Neural cell (in vitro differentiated cells): Measurements from ENCODE around the gene PIGB. TPM values are rescaled to one million over a fixed set of nuclear protein-coding genes. Genes with fewer than 3 reads are reported as not detected.

Experiments
- H2AFZ ChIP-seq: fragments of 200-600, 300-800 bp; sonication (generic), shearing (Covaris generic); 2 replicates; pipeline ENCODE4 v1.6.0; 2014; ENCODE audit warnings: low read depth, mild to moderate bottlenecking, antibody characterized with exemption, low read length, moderate library complexity
- H3F3A ChIP-seq: fragments of 200-600 bp; shearing (Covaris generic); 2 replicates; pipeline ENCODE4 v1.6.1; 2016; ENCODE audit warnings: mild to moderate bottlenecking, moderate library complexity, mixed read lengths, antibody characterized with exemption, low read length; ENCODE audit not compliant: insufficient read depth, poor library complexity, severe bottlenecking
- H3K27ac ChIP-seq: fragments of 200-600, 300-800 bp; sonication (generic), shearing (Covaris generic); 2 replicates; pipeline ENCODE4 v1.5.1; 2014; ENCODE audit warnings: mild to moderate bottlenecking, low read length, moderate library complexity
- H3K27me3 ChIP-seq: fragments of 300-800, 200-600 bp; sonication (generic), shearing (Covaris generic); 2 replicates; pipeline ENCODE4 v1.6.0; 2014; ENCODE audit warnings: mild to moderate bottlenecking, low read depth, low read length, moderate library complexity; ENCODE audit not compliant: insufficient read depth
- H3K36me3 ChIP-seq: fragments of 300-800, 200-600 bp; sonication (generic), shearing (Covaris generic); 2 replicates; pipeline ENCODE4 v1.5.1; 2014; ENCODE audit warnings: mild to moderate bottlenecking, antibody characterized with exemption, low read length, moderate library complexity; ENCODE audit not compliant: insufficient read depth
- H3K4me2 ChIP-seq: fragments of 300-800, 200-600 bp; sonication (generic), shearing (Covaris generic); 2 replicates; pipeline ENCODE4 v1.6.0; 2014; ENCODE audit warnings: mild to moderate bottlenecking, low read length
- H3K4me3 ChIP-seq: fragments of 300-800, 200-600 bp; sonication (generic), shearing (Covaris generic); 2 replicates; pipeline ENCODE4 v1.5.1; 2014; ENCODE audit warnings: mild to moderate bottlenecking, low read length, moderate library complexity
- H3K79me2 ChIP-seq: fragments of 200-600 bp; shearing (Covaris generic); replicated peaks from 2 replicates; pipeline ENCODE4 v1.6.0; 2014; ENCODE audit warnings: mild to moderate bottlenecking, low read length, moderate library complexity; ENCODE audit not compliant: insufficient read depth
- H3K9ac ChIP-seq: fragments of 300-800, 200-600 bp; sonication (generic), shearing (Covaris generic); 2 replicates; pipeline ENCODE4 v1.6.1; 2016; ENCODE audit warnings: mild to moderate bottlenecking, low read length, mixed read lengths
- H3K9me2 ChIP-seq: fragments of 200-600 bp; shearing (Covaris generic); 2 replicates; pipeline ENCODE4 v1.6.1; 2016; ENCODE audit warnings: mild to moderate bottlenecking, low read length, mixed read lengths; ENCODE audit not compliant: insufficient read depth
- H3K9me3 ChIP-seq: fragments of 200-600, 300-800 bp; sonication (generic), shearing (Covaris generic); 2 replicates; pipeline ENCODE4 v1.6.1; 2016; ENCODE audit warnings: mild to moderate bottlenecking, mixed run types, low read length, moderate library complexity, mixed read lengths
- H4K20me1 ChIP-seq: fragments of 200-600 bp; shearing (Covaris generic); 2 replicates; pipeline ENCODE4 v1.6.1; 2016; ENCODE audit warnings: mild to moderate bottlenecking, mixed run types; ENCODE audit not compliant: insufficient read depth
- CTCF ChIP-seq: fragments of 450-650 bp; IDR thresholded peaks from 2 replicates; pipeline ENCODE4 v1.5.1; 2014; ENCODE audit warnings: antibody characterized with exemption, mild to moderate bottlenecking, moderate library complexity; ENCODE audit not compliant: poor library complexity, severe bottlenecking
- EP300 ChIP-seq: fragments of 450-650 bp; conservative IDR thresholded peaks from 2 replicates; pipeline ENCODE4 v1.6.1; 2014; ENCODE audit warnings: antibody characterized with exemption, mild to moderate bottlenecking, moderate library complexity; ENCODE audit not compliant: poor library complexity, severe bottlenecking
- EZH2 ChIP-seq: fragments of 200-600, 300-800 bp; shearing (Covaris generic), sonication (generic); IDR thresholded peaks from 2 replicates; pipeline ENCODE4 v1.6.1; 2014; ENCODE audit warnings: antibody characterized with exemption, low read length, borderline replicate concordance, mild to moderate bottlenecking; ENCODE audit not compliant: insufficient read depth, poor library complexity, severe bottlenecking
- MXI1 ChIP-seq: fragments of 450-650 bp; conservative IDR thresholded peaks from 2 replicates; pipeline ENCODE4 v1.6.1; 2014; ENCODE audit warnings: antibody characterized with exemption, mild to moderate bottlenecking; ENCODE audit not compliant: poor library complexity, severe bottlenecking
- POLR2AphosphoS5 ChIP-seq: IDR thresholded peaks from 2 replicates; pipeline ENCODE4 v1.6.1; 2012
- RAD21 ChIP-seq: fragments of 450-650 bp; conservative IDR thresholded peaks from 2 replicates; pipeline ENCODE4 v1.6.1; 2014; ENCODE audit warnings: antibody characterized with exemption, mild to moderate bottlenecking, moderate library complexity
- REST ChIP-seq: IDR thresholded peaks from 2 replicates; pipeline ENCODE4 v1.6.1; 2012; ENCODE audit warnings: borderline replicate concordance
- SMC3 ChIP-seq: fragments of 450-650 bp; conservative IDR thresholded peaks from 2 replicates; pipeline ENCODE4 v1.6.1; 2014; ENCODE audit warnings: antibody characterized with exemption, mild to moderate bottlenecking, moderate library complexity; ENCODE audit not compliant: poor library complexity
- TAF1 ChIP-seq: IDR thresholded peaks from 2 replicates; pipeline ENCODE4 v1.6.1; 2012; ENCODE audit warnings: low read depth
- polyA plus RNA-seq: library from polyadenylated mRNA; depleted of rRNA; stranded (reverse); fragments of >200 nt; gene quantifications from 2 replicates; pipeline ENCODE4 v1.2.3, GENCODE V29; 2014

The PIGB gene
- polyA plus RNA-seq, 1 donor from 2014 or later = 8.1 TPM

- H3K9me3 ChIP-seq = no peaks in the 10 kb centered on the region
- H3F3A ChIP-seq = no peaks in the 10 kb centered on the region
- no peaks in the 10 kb centered on the region for H3K79me2 ChIP-seq
- no peak overlapping the region for H3K4me3 ChIP-seq
- no peak overlapping the region for H2AFZ ChIP-seq
- no peaks in the 10 kb centered on the region for H3K27me3 ChIP-seq
- H4K20me1 ChIP-seq = no peaks in the 10 kb centered on the region
- TF ChIP-seq EZH2 (no peak), EP300 (no peak), SMC3 (no peak), CTCF (no peak), POLR2AphosphoS5 (no peak), MXI1 (no peak), TAF1 (no peak), REST (no peak)
- H3K9me2 ChIP-seq = no peaks in the 10 kb centered on the region
- H3K4me2 ChIP-seq = no peak overlapping the region
- H3K36me3 ChIP-seq = no peaks in the 10 kb centered on the region
- no peak overlapping the region for H3K27ac ChIP-seq
- H3K9ac ChIP-seq = no peak overlapping the region
Observed at GRCh38 chr15:55337160-55337559, 18.1 kb downstream of the PIGB start.

- no peak overlapping the region for H3K27ac ChIP-seq
- no peaks in the 10 kb centered on the region for H3K79me2 ChIP-seq
- no peaks in the 10 kb centered on the region for H4K20me1 ChIP-seq
- no peak overlapping the region for H3K9ac ChIP-seq
- TF ChIP-seq EP300 = no peak
- TF ChIP-seq MXI1 = no peak
- TF ChIP-seq EZH2 = no peak
- no peak for TF ChIP-seq REST
- TF ChIP-seq RAD21 = no peak
- TF ChIP-seq CTCF = no peak
- no peak for TF ChIP-seq SMC3
- TF ChIP-seq POLR2AphosphoS5 = no peak
- no peak for TF ChIP-seq TAF1
- no peak overlapping the region for H2AFZ ChIP-seq
- H3K36me3 ChIP-seq = no peaks in the 10 kb centered on the region
- no peak overlapping the region for H3K4me2 ChIP-seq
- H3K9me3 ChIP-seq = no peaks in the 10 kb centered on the region
- no peaks in the 10 kb centered on the region for H3F3A ChIP-seq
- H3K4me3 ChIP-seq = no peak overlapping the region
- H3K9me2 ChIP-seq = no peaks in the 10 kb centered on the region
- H3K27me3 ChIP-seq = no peaks in the 10 kb centered on the region
Observed at GRCh38 chr15:55343168-55343567, 24.1 kb downstream of the PIGB start.
